Posterior vena cava (tissue), 2 donors: ENCODE measurements around the gene SLC25A29. TPM values are rescaled to one million over a fixed set of nuclear protein-coding genes. Genes with fewer than 3 reads are reported as not detected.
A peak's percentile ranks its signal among the peaks of the same experiment; 100 is the strongest.
"Not testable (repeated sequence)": the region's sequence is repeated elsewhere in the genome, so short reads cannot be mapped to it uniquely, and the experiment has no call there.

ENCODE experiments used
- DNase-seq: peaks from one replicate; pipeline ENCODE4 v3.0.0-alpha.2; 2020; ENCODE audit warnings: low spot score
- intact Hi-C, 2 donors: fragments of 100-400 bp; cut with DNase I; formaldehyde crosslinking; loops; one replicate each; pipeline versions ENCODE4 v1.14.1 to v1.14.2; 2022 to 2023
- total RNA-seq, 2 donors: library from RNA; stranded (reverse); fragmentation: NEBNext Ultra II Directional; extraction: Animal tissue kit (Norgen Biotek cat#: 25700); gene quantifications; one replicate each; pipeline ENCODE4 v1.2.1, GENCODE V29; 2021
- donor health status: DM: yes; HTN: yes; CAD: no.
- donor health status: DM: yes; HTN: yes; CAD: no.

SLC25A29 gene
- total RNA-seq, 2 donors from 2014 or later = 23.6 to 27.4 TPM

GRCh38 chr14:100317912-100318808 lies 11.9 kb upstream of the SLC25A29 start:
- peak; percentile 94 for DNase-seq
- intact Hi-C loops = no loop called here

- intact Hi-C loops = no loop called here
- DNase-seq = no peak
Measured at GRCh38 chr14:100317389-100317788, 11.1 kb upstream of the SLC25A29 start.

- DNase-seq = no peak
- intact Hi-C loops = loop anchor here in 1 of 2 donors (5.0 kb wide), 1 partner anchor 48 kb away; no protein-coding TSS in a partner anchor
Measured at GRCh38 chr14:100314724-100315123, 8.5 kb upstream of the SLC25A29 start.

- no peak for DNase-seq
- intact Hi-C loops = loop anchor here in 1 of 2 donors (5.0 kb wide), 1 partner anchor 49 kb away; no protein-coding TSS in a partner anchor
Measured at GRCh38 chr14:100313464-100314230, 7.4 kb upstream of the SLC25A29 start.

GRCh38 chr14:100312877-100313400 lies 6.7 kb upstream of the SLC25A29 start:
- intact Hi-C loops = loop anchor here in 1 of 2 donors (5.0 kb wide), 1 partner anchor 49 kb away; no protein-coding TSS in a partner anchor
- no peak for DNase-seq

- not testable (repeated sequence) for DNase-seq
- intact Hi-C loops = loop anchor here in 1 of 2 donors (5.0 kb wide), 1 partner anchor 50 kb away; no protein-coding TSS in a partner anchor
Measured at GRCh38 chr14:100312110-100312876, 6.0 kb upstream of the SLC25A29 start.

GRCh38 chr14:100309028-100309737 lies 2.9 kb upstream of the SLC25A29 start:
- no peak for DNase-seq
- intact Hi-C loops = loop anchor here in 1 of 2 donors (10.0 kb wide), 1 partner anchor 64 kb away; no protein-coding TSS in a partner anchor

GRCh38 chr14:100308427-100308792 lies 2.2 kb upstream of the SLC25A29 start:
- intact Hi-C loops = loop anchor here in 1 of 2 donors (10.0 kb wide), 1 partner anchor 64 kb away; no protein-coding TSS in a partner anchor
- not testable (repeated sequence) for DNase-seq

- intact Hi-C loops = loop anchor here in 1 of 2 donors (10.0 kb wide), 1 partner anchor 63 kb away; no protein-coding TSS in a partner anchor
- no peak for DNase-seq
Measured at GRCh38 chr14:100307766-100308426, 1.7 kb upstream of the SLC25A29 start.

- intact Hi-C loops = loop anchor here in 1 of 2 donors (10.0 kb wide), 1 partner anchor 62 kb away; no protein-coding TSS in a partner anchor
- DNase-seq = no peak
Measured at GRCh38 chr14:100306998-100307765, 938 bp upstream of the SLC25A29 start.

- intact Hi-C loops = loop anchor here in 1 of 2 donors (10.0 kb wide), 1 partner anchor 61 kb away; no protein-coding TSS in a partner anchor
- DNase-seq = no peak
Measured at GRCh38 chr14:100305324-100306100, 732 bp downstream of the SLC25A29 start.

GRCh38 chr14:100304825-100305323 lies 1.4 kb downstream of the SLC25A29 start:
- DNase-seq = no peak
- intact Hi-C loops = loop anchor here in 1 of 2 donors (10.0 kb wide), 1 partner anchor 60 kb away; no protein-coding TSS in a partner anchor

GRCh38 chr14:100303925-100304324 lies 2.3 kb downstream of the SLC25A29 start:
- DNase-seq = no peak
- intact Hi-C loops = loop anchor here in 1 of 2 donors (10.0 kb wide), 1 partner anchor 59 kb away; no protein-coding TSS in a partner anchor

GRCh38 chr14:100303179-100303578 lies 3.1 kb downstream of the SLC25A29 start:
- intact Hi-C loops = loop anchor here in 1 of 2 donors (10.0 kb wide), 1 partner anchor 58 kb away; no protein-coding TSS in a partner anchor
- DNase-seq = no peak

GRCh38 chr14:100302616-100303015 lies 3.6 kb downstream of the SLC25A29 start:
- intact Hi-C loops = loop anchor here in 1 of 2 donors (10.0 kb wide), 1 partner anchor 58 kb away; no protein-coding TSS in a partner anchor
- no peak for DNase-seq

GRCh38 chr14:100299238-100299560 lies 7.0 kb downstream of the SLC25A29 start:
- intact Hi-C loops = no loop called here
- no peak for DNase-seq
